OCI-LY7 (cell line): ENCODE measurements around the gene NUTM1. TPM values are rescaled to one million over a fixed set of nuclear protein-coding genes. Genes with fewer than 3 reads are reported as not detected.
"Not testable (repeated sequence)": the region's sequence is repeated elsewhere in the genome, so short reads cannot be mapped to it uniquely, and the experiment has no call there.

Experiments used
- BruUV-seq: library from RNA; stranded (reverse); fragments of 400-500 nt; replicated peaks from 2 replicates; lab custom pipeline; 2021; lab: Mats Ljungman, UMichigan
- CTCF ChIA-PET: fragments of 300-600 bp; sonication (Branson Sonifier 250); formaldehyde crosslinking; loops from one replicate; lab custom pipeline; 2022; ENCODE audit warnings: antibody characterized with exemption; ENCODE audit not compliant: unreplicated experiment; lab: Charles Lee
- POLR2A ChIA-PET: fragments of 300-600 bp; sonication (Branson Sonifier 250); formaldehyde crosslinking; loops from one replicate; lab custom pipeline; 2022; ENCODE audit warnings: antibody characterized with exemption; lab: Charles Lee
- DNase-seq: peaks from one replicate; pipeline ENCODE4 v3.0.0-alpha.2; 2015; ENCODE audit warnings: low spot score
- H2AFZ ChIP-seq: fragments of 200-600 bp; sonication (generic), shearing (Covaris generic); 2 replicates; pipeline ENCODE4 v1.6.1; 2014; ENCODE audit warnings: mild to moderate bottlenecking, antibody characterized with exemption, low read length, moderate library complexity
- H3K27ac ChIP-seq: fragments of 200-600 bp; sonication (generic); 2 replicates; pipeline ENCODE4 v1.5.1; 2014; ENCODE audit warnings: mixed run types, low read depth, mild to moderate bottlenecking, moderate library complexity, low read length, inconsistent platforms; ENCODE audit not compliant: poor library complexity, severe bottlenecking
- H3K36me3 ChIP-seq: fragments of 200-600 bp; sonication (generic); 2 replicates; pipeline ENCODE4 v1.6.1; 2014; ENCODE audit warnings: mild to moderate bottlenecking, antibody characterized with exemption, low read length, moderate library complexity, mixed read lengths; ENCODE audit not compliant: insufficient read depth
- H3K4me1 ChIP-seq: fragments of 200-600 bp; sonication (generic); 2 replicates; pipeline ENCODE4 v1.5.1; 2014; ENCODE audit warnings: mild to moderate bottlenecking, low read length; ENCODE audit not compliant: insufficient read depth, poor library complexity, severe bottlenecking
- H3K4me2 ChIP-seq: fragments of 200-600 bp; sonication (generic); 2 replicates; pipeline ENCODE4 v1.6.1; 2014; ENCODE audit warnings: mild to moderate bottlenecking, low read length
- H3K4me3 ChIP-seq: fragments of 200-600 bp; sonication (generic); 2 replicates; pipeline ENCODE4 v1.5.1; 2014; ENCODE audit warnings: mild to moderate bottlenecking, low read depth, low read length; ENCODE audit not compliant: poor library complexity, severe bottlenecking
- H3K79me2 ChIP-seq: fragments of 200-600 bp; sonication (generic); 2 replicates; pipeline ENCODE4 v1.6.1; 2016; ENCODE audit warnings: low read depth, mild to moderate bottlenecking, low read length, moderate library complexity, mixed read lengths; ENCODE audit not compliant: insufficient read depth
- H3K9me2 ChIP-seq: fragments of 200-600 bp; sonication (generic); 2 replicates; pipeline ENCODE4 v1.6.1; 2016; ENCODE audit warnings: mild to moderate bottlenecking, low read length, mixed read lengths; ENCODE audit not compliant: insufficient read depth
- H3K9me3 ChIP-seq: fragments of 200-600 bp; sonication (generic); 2 replicates; pipeline ENCODE4 v1.6.1; 2014; ENCODE audit warnings: mild to moderate bottlenecking, mixed run types, low read length, mixed read lengths
- H4K20me1 ChIP-seq: fragments of 200-600 bp; sonication (generic); 2 replicates; pipeline ENCODE4 v1.6.1; 2014; ENCODE audit warnings: mild to moderate bottlenecking, antibody characterized with exemption, low read length, moderate library complexity, mixed read lengths; ENCODE audit not compliant: insufficient read depth
- EZH2phosphoT487 ChIP-seq: fragments of 200-600 bp; sonication (generic); IDR thresholded peaks from 2 replicates; pipeline ENCODE4 v1.6.1; 2018; ENCODE audit warnings: low read depth, borderline replicate concordance, mild to moderate bottlenecking, mixed run types, antibody characterized with exemption, low read length, moderate library complexity, mixed read lengths
- intact Hi-C: fragments of 100-400 bp; cut with micrococcal nuclease; formaldehyde crosslinking; loops from one replicate; pipeline ENCODE4 v1.10.0; 2022; ENCODE audit not compliant: unreplicated experiment
- total RNA-seq, 2 experiments: library from RNA; depleted of rRNA in 1 of 2; stranded (reverse); fragments of >200 nt in 1 of 2; shearing (Covaris generic) in 1 of 2; gene quantifications; 2 replicates each; pipeline ENCODE4 v1.2.3, GENCODE V29; 2014 to 2022
- TF ChIP-seq, protein P1 (sequence below): fragments of 200-600 bp; sonication (generic); conservative IDR thresholded peaks from 2 replicates; pipeline ENCODE4 v1.5.1; 2014; ENCODE audit warnings: mild to moderate bottlenecking, antibody characterized with exemption, low read length, moderate library complexity, mixed read lengths

Gene NUTM1
- total RNA-seq, 2 experiments from 2014 or later, result not detected

DNA sequence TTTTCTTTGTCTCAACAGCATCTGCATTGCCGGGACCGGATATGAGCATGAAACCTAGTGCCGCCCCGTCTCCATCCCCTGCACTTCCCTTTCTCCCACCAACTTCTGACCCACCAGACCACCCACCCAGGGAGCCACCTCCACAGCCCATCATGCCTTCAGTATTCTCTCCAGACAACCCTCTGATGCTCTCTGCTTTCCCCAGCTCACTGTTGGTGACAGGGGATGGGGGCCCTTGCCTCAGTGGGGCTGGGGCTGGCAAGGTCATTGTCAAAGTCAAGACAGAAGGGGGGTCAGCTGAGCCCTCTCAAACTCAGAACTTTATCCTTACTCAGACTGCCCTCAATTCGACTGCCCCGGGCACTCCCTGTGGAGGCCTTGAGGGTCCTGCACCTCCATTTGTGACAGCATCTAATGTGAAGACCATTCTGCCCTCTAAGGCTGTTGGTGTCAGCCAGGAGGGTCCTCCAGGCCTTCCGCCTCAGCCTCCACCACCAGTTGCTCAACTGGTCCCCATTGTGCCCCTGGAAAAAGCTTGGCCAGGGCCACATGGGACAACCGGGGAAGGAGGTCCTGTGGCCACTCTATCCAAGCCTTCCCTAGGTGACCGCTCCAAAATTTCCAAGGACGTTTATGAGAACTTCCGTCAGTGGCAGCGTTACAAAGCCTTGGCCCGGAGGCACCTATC, 5.0 kb downstream of the NUTM1 start:
- H3K4me2 ChIP-seq, result no peak overlapping the region
- no TSS peak for BruUV-seq
- no peaks in the 10 kb centered on the region for H3K9me2 ChIP-seq
- no peak overlapping the region for H2AFZ ChIP-seq
- no peak for TF ChIP-seq EZH2phosphoT487
- no peaks in the 10 kb centered on the region for H3K9me3 ChIP-seq
- no peak overlapping the region for H3K4me3 ChIP-seq
- intact Hi-C loops, result no loop called here
- no peak for DNase-seq
- no peaks in the 10 kb centered on the region for H4K20me1 ChIP-seq
- H3K79me2 ChIP-seq, result no peaks in the 10 kb centered on the region
- POLR2A ChIA-PET, result interaction anchor here (0.7 kb wide), 1 partner anchor 66 kb away, joined by 3 read pairs; no protein-coding TSS in a partner anchor
- H3K36me3 ChIP-seq, result no peaks in the 10 kb centered on the region
- H3K4me1 ChIP-seq, result no peaks in the 10 kb centered on the region
- CTCF ChIA-PET, result no interaction called here
- H3K27ac ChIP-seq, result no peak overlapping the region

DNA sequence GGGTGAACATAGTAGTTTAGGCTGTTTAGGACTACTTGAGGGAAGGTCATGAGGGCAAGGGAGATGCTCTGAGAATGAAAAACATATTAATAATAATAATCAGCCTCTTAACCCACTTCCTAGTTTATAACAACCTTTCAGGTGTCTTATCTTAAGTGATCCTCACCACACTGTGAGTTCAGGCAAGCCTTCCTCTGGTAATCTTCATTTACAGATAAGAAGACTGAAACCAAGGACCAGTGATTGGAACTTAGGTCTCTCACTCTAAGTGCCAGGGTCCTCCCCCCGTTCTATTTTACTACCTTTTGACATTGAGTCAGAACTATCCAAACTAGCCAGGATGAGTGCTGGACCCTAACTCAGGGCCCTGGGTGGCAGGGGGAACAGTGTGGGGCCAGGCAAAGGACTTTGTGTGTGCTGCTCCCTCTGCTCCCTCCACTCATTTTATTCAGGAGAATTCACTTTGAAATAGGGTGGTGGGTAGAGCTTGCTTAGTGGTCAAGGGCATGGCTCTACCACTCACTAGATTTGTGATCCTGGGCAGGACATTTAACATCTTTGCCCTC, 5.7 kb downstream of the NUTM1 start:
- no peak overlapping the region for H3K4me2 ChIP-seq
- ChIA-PET POLR2A (interaction anchor here (0.7 kb wide), 1 partner anchor 67 kb away, joined by 3 read pairs; no protein-coding TSS in a partner anchor), CTCF (no interaction called here)
- no peaks in the 10 kb centered on the region for H3K79me2 ChIP-seq
- no peak for DNase-seq
- H3K4me3 ChIP-seq, result no peak overlapping the region
- H3K4me1 ChIP-seq, result no peaks in the 10 kb centered on the region
- intact Hi-C loops, result no loop called here
- H3K27ac ChIP-seq, result no peak overlapping the region
- H2AFZ ChIP-seq, result no peak overlapping the region
- BruUV-seq, result no TSS peak
- H3K9me2 ChIP-seq, result no peaks in the 10 kb centered on the region
- H3K36me3 ChIP-seq, result peaks cover under 1% of the 10 kb centered on the region; the same call in 1 of the 2 replicates
- H4K20me1 ChIP-seq, result no peaks in the 10 kb centered on the region
- no peaks in the 10 kb centered on the region for H3K9me3 ChIP-seq
- TF ChIP-seq, protein P1, sequence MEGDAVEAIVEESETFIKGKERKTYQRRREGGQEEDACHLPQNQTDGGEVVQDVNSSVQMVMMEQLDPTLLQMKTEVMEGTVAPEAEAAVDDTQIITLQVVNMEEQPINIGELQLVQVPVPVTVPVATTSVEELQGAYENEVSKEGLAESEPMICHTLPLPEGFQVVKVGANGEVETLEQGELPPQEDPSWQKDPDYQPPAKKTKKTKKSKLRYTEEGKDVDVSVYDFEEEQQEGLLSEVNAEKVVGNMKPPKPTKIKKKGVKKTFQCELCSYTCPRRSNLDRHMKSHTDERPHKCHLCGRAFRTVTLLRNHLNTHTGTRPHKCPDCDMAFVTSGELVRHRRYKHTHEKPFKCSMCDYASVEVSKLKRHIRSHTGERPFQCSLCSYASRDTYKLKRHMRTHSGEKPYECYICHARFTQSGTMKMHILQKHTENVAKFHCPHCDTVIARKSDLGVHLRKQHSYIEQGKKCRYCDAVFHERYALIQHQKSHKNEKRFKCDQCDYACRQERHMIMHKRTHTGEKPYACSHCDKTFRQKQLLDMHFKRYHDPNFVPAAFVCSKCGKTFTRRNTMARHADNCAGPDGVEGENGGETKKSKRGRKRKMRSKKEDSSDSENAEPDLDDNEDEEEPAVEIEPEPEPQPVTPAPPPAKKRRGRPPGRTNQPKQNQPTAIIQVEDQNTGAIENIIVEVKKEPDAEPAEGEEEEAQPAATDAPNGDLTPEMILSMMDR, result no peak
- no peak for TF ChIP-seq EZH2phosphoT487

DNA sequence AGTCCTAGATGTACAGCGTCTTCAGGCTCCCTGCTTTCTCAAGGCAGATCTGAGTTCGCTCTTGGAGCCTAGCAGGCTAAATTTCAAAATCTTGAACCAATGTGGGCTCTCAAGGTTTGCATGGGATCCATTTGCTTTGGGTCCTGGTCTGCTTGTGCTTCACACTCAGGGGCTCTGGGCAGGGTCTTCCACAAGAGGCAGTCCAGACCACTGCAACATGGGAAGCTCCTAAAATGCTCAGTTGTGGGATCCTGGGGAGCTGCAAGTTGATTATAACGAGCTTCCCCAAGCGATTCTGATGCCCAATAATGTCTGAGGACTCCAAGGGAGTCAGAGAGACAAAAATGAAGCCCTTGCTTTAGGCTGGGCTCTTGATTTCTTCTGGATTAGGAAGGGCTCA, 6.7 kb downstream of the NUTM1 start:
- Histone ChIP-seq H3K9me3 (no peaks in the 10 kb centered on the region), H3K9me2 (no peaks in the 10 kb centered on the region), H3K27ac (no peak overlapping the region), H3K4me1 (no peaks in the 10 kb centered on the region), H3K4me2 (no peak overlapping the region), H2AFZ (no peak overlapping the region), H3K4me3 (no peak overlapping the region), H3K36me3 (peaks cover 4% of the 10 kb centered on the region; the same call in 1 of the 2 replicates), H4K20me1 (no peaks in the 10 kb centered on the region), H3K79me2 (no peaks in the 10 kb centered on the region)
- ChIA-PET POLR2A (no interaction called here), CTCF (no interaction called here)
- no peak for DNase-seq
- BruUV-seq, result no TSS peak
- intact Hi-C loops, result no loop called here
- TF ChIP-seq EZH2phosphoT487, result no peak

DNA sequence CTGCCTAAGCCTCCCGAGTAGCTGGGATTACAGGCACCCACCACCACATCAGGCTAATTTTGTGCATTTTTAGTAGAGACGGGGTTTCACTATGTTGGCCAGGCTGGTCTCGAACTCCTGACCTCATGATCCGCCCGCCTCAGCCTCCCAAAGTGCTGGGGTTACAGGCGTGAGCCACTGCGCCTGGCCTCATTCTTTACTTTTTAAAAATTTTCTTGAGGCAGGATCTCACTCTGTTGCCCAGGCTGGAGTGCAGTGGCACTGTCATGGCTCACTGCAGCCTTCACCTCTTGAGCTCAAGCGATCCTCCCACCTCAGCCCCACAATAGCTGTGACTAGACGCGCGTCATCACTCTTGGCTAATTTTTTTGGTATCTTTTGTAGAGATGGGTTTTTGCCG, 9.9 kb downstream of the NUTM1 start:
- H2AFZ ChIP-seq, intact Hi-C loops, H3K4me3 ChIP-seq, H3K79me2 ChIP-seq, CTCF ChIA-PET, H3K4me2 ChIP-seq, H4K20me1 ChIP-seq, H3K9me2 ChIP-seq, DNase-seq, BruUV-seq, H3K27ac ChIP-seq, H3K9me3 ChIP-seq, H3K4me1 ChIP-seq: not testable (repeated sequence)
- POLR2A ChIA-PET, result interaction anchor here (0.7 to 0.8 kb wide), 2 partner anchors 24 to 312 kb away, joined by 3 read pairs; no protein-coding TSS in a partner anchor
- peaks cover 17% of the 10 kb centered on the region; the same call in 1 of the 2 replicates for H3K36me3 ChIP-seq
